Peyer's patch (tissue), 4 donors: Measurements from ENCODE around the gene RAPGEF3.

Experiments
- POLR2A ChIP-seq, 2 donors: fragments of 450-650 bp; IDR thresholded peaks; one replicate each; pipeline ENCODE4 v1.5.1; 2017; ENCODE audit warnings: antibody characterized with exemption in 2 of 2, mild to moderate bottlenecking in 2 of 2, moderate library complexity in 2 of 2
- TF ChIP-seq, protein P1 (sequence below), 6 experiments: fragments of 450-650 bp in 4 of 6; fragments of 200-600 bp in 2 of 6; sonication (generic) in 1 of 6; IDR thresholded peaks; one replicate each; pipeline ENCODE4 v1.5.1; 2017 to 2019; ENCODE audit warnings: antibody characterized with exemption in 6 of 6, mild to moderate bottlenecking in 3 of 6, moderate library complexity in 1 of 6

DNA sequence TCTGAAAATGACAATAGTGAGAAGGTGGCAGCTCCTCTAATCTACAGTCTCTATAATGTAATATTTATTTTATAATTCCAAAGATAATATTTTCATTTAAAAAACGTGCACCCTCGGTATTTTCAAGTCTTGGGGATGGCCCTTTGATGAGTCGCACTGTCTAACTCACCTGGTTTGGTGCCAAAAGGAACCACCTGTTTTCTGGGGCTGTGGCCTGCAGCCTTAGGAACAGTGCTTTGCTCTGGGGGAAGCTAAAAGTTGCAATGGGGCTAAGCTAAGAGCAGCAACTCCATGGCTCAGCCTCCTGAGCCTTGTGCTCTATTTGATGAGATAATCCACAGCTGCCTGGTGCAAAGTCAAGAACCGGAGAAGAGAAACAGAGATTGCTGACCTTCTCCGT lies 27.0 kb downstream of the RAPGEF3 start:
- TF ChIP-seq, protein P1, sequence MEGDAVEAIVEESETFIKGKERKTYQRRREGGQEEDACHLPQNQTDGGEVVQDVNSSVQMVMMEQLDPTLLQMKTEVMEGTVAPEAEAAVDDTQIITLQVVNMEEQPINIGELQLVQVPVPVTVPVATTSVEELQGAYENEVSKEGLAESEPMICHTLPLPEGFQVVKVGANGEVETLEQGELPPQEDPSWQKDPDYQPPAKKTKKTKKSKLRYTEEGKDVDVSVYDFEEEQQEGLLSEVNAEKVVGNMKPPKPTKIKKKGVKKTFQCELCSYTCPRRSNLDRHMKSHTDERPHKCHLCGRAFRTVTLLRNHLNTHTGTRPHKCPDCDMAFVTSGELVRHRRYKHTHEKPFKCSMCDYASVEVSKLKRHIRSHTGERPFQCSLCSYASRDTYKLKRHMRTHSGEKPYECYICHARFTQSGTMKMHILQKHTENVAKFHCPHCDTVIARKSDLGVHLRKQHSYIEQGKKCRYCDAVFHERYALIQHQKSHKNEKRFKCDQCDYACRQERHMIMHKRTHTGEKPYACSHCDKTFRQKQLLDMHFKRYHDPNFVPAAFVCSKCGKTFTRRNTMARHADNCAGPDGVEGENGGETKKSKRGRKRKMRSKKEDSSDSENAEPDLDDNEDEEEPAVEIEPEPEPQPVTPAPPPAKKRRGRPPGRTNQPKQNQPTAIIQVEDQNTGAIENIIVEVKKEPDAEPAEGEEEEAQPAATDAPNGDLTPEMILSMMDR (IDR thresholded peaks at IDR 0.05), result no peak
- TF ChIP-seq POLR2A (IDR thresholded peaks at IDR 0.05), result no peak
